HG03565 (cell line): Measurements from ENCODE around the gene CPTP.
"Not testable (repeated sequence)": the region's sequence is repeated elsewhere in the genome, so short reads cannot be mapped to it uniquely, and the experiment has no call there.

Source experiments
- ATAC-seq: cut with Tn5 transposase; IDR thresholded peaks from one replicate; pipeline ENCODE4 v1.9.1; 2021; ENCODE audit warnings: mild to moderate bottlenecking, moderate library complexity; ENCODE audit not compliant: unreplicated experiment

The CPTP gene

GRCh38 chr1:1360506-1361169, 36.0 kb downstream of the CPTP start:
- no peak for ATAC-seq

- ATAC-seq = no peak
Observed at GRCh38 chr1:1361233-1361981, 36.8 kb downstream of the CPTP start.

GRCh38 chr1:1361982-1362423, 37.4 kb downstream of the CPTP start:
- ATAC-seq = no peak

GRCh38 chr1:1364266-1364665, 39.7 kb downstream of the CPTP start:
- no peak for ATAC-seq

GRCh38 chr1:1365875-1366698, 41.5 kb downstream of the CPTP start:
- ATAC-seq = no peak

GRCh38 chr1:1366699-1367066, 42.1 kb downstream of the CPTP start:
- no peak for ATAC-seq

- no peak for ATAC-seq
Observed at GRCh38 chr1:1367315-1367714, 42.7 kb downstream of the CPTP start.

GRCh38 chr1:1370094-1370493, 45.5 kb downstream of the CPTP start:
- not testable (repeated sequence) for ATAC-seq

GRCh38 chr1:1370771-1371300, 46.2 kb downstream of the CPTP start:
- no peak for ATAC-seq

- ATAC-seq = no peak
Observed at GRCh38 chr1:1371364-1371745, 46.8 kb downstream of the CPTP start.

- ATAC-seq = no peak
Observed at GRCh38 chr1:1371746-1372711, 47.4 kb downstream of the CPTP start.

GRCh38 chr1:1373051-1373814, 48.6 kb downstream of the CPTP start:
- ATAC-seq = no peak

GRCh38 chr1:1373815-1374588, 49.4 kb downstream of the CPTP start:
- no peak for ATAC-seq

GRCh38 chr1:1374589-1374928, 50.0 kb downstream of the CPTP start:
- peak; percentile 1 for ATAC-seq

GRCh38 chr1:1374929-1375662, 50.5 kb downstream of the CPTP start, which contains the start of gene AURKAIP1:
TSS of gene AURKAIP1 (minus strand) at chr1:1375207. CDS start at chr1:1374756, 451 bp downstream.
- ATAC-seq = peak; percentile 86

- ATAC-seq = no peak
Observed at GRCh38 chr1:1376551-1377226, 52.1 kb downstream of the CPTP start.

- no peak for ATAC-seq
Observed at GRCh38 chr1:1377540-1378205, 53.1 kb downstream of the CPTP start.
